ENCODE data around the gene SBNO2.
A peak's percentile ranks its signal among the peaks of the same experiment; 100 is the strongest.

The SBNO2 gene

DNA sequence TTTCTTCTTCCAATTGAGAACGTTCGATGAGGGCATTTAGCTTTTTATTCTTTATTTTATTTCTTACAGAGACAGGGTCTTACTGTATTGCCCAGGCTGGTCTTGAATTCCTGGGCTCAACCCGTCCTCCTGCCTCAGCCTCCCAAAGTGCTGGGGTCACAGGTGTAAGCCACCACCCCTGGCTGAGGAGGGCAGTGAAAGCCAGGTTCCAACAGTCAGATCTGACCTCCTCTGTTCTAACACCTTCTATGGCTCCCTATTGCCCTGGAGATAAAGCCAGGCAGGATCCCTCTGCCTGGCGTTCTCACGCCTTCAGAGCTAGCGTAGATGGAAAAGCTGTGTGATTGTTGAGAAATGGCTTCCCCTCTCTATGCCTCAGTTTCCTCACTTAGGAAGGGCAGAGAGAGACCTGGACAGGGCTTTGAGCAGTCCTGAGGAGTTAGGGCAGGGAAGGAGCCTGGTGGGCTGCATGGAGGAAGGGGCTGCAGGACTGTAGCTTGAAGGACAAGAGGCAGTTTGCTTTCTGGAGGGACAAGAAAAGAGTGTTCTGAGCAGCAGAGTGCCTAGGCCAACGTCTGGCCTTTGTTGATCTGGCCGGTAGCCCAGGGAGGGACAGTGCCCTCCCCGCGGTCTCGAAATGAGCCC, 101.6 kb downstream of the SBNO2 start:
- Histone ChIP-seq H3K36me3 (ENCODE audit: control insufficient read depth, insufficient read depth, low read length, severe bottlenecking) (no peaks in the 10 kb centered on the region), H3K9ac (ENCODE audit: low read length) (no peak overlapping the region), H3K4me3 (ENCODE audit: low read length) (no peak overlapping the region), H3K27me3 (replicated peaks; ENCODE audit: control insufficient read depth, insufficient read depth, low read length) (peaks cover 28% of the 10 kb centered on the region), H3K9me3 (ENCODE audit: control insufficient read depth, low read length) (no peaks in the 10 kb centered on the region), H3K4me1 (ENCODE audit: control insufficient read depth, insufficient read depth, low read length) (no peaks in the 10 kb centered on the region)
- no peak for DNase-seq (ENCODE audit: low read depth)

DNA sequence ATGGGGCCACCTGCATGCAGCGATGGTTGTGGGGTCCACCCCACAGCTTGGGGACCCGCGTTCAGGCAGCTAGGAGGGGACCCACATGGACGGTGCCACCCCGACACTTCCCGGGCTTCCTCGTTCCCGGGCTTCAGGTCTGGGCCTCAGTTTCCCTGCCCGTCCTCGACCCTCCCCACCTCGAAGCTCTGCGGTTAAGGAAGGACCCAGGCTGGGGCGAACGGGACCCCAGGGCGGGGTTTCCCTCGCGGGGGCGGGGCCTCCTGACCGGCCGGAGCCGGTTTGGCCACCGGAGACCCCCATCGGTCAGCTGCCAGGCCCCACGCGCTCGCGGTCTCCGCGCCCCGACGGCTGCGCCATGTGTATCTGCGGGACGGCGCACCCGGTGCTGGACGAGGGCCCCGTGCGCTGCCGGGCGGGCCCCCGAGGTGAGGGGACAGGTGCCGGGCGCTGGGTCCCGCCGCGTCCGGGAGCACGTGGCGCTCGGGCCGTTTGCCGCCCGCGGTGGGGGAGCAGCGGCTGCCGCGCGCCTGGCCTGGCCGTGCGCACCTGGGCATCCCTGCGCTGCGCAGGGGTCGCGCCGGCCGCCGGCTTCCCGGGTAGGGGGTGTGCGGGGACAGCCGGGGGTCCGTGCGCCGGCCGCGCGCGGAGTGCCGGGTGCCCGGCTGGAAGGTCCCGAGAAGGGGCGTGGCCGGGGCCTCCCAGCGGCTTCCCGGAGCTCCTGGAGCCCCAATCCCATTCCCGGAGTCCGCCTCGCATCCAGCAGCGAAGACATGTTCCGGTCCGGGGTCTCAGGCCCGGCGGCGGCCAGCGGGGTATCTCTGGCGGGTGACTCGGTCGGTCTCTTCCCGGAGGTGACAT, 102.9 kb downstream of the SBNO2 start:
- peak; percentile 43 for DNase-seq (ENCODE audit: low read depth)
- Histone ChIP-seq H3K4me3 (ENCODE audit: low read length) (no peak overlapping the region), H3K36me3 (ENCODE audit: control insufficient read depth, insufficient read depth, low read length, severe bottlenecking) (no peaks in the 10 kb centered on the region), H3K9me3 (ENCODE audit: control insufficient read depth, low read length) (no peaks in the 10 kb centered on the region), H3K9ac (ENCODE audit: low read length) (no peak overlapping the region), H3K27me3 (replicated peaks; ENCODE audit: control insufficient read depth, insufficient read depth, low read length) (peaks cover 35% of the 10 kb centered on the region), H3K4me1 (ENCODE audit: control insufficient read depth, insufficient read depth, low read length) (no peaks in the 10 kb centered on the region)

DNA sequence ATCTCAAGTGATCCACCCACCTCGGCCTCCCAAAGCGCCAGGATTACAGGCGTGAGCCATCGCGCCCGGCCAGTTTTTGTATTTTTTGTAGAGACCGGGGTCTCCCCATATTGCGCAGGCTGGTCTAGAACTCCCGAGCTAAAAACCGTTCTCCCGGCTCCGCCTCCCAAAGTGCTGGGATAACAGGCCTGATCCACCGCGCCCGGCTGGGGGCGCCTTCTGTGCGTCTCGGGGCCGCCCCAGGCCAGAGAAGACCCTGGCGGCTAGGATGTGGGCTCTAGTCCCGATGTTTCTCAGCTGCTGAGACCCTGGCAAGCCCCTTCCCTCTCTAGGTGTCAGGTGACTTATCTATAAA, 103.5 kb downstream of the SBNO2 start:
- no peaks in the 10 kb centered on the region for H3K9me3 ChIP-seq (ENCODE audit: control insufficient read depth, low read length)
- H3K4me1 ChIP-seq (ENCODE audit: control insufficient read depth, insufficient read depth, low read length) = no peaks in the 10 kb centered on the region
- H3K27me3 ChIP-seq (replicated peaks; ENCODE audit: control insufficient read depth, insufficient read depth, low read length) = peaks cover 40% of the 10 kb centered on the region
- no peak overlapping the region for H3K9ac ChIP-seq (ENCODE audit: low read length)
- H3K4me3 ChIP-seq (ENCODE audit: low read length) = no peak overlapping the region
- H3K36me3 ChIP-seq (ENCODE audit: control insufficient read depth, insufficient read depth, low read length, severe bottlenecking) = no peaks in the 10 kb centered on the region
- peak; percentile 24 for DNase-seq (ENCODE audit: low read depth)

DNA sequence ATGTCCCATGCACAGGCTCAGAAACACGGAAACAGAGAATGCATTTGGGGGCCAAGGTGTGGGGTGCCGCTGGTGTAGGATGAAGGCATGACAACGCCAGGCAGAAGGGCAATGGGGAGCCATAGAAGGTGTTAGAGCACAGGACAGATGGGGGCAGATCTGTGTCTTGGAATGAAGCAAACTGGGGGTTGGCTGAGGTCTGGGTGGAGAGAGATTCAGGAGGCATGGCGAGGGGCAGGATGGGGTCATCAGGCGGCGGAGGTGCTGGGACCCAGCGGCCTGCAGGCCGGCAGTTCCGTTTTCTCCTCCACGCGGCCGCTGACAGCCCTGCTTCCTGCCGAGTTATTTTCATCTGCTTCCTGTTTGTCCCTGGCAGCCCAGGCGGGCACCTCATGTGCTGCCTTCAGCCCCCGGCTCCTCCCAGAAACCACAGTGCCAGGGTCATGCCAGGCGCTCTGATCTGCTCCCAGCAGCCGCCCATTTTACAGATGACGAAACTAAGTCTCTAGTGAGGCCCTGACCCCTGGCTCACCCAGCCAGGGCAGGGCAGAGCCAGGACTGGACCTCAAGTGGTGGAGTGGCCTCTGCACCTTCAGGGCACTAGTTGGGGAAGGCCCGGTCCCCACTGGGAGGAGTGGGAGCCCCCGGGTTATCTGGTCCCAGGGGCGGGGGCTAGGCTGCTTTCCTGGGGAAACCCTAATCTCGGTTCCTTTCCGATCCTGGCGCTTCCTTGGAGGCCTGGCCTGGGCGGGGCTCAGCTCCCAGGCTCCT, 104.9 kb downstream of the SBNO2 start:
- Histone ChIP-seq H3K4me1 (ENCODE audit: control insufficient read depth, insufficient read depth, low read length) (peaks cover 5% of the 10 kb centered on the region), H3K27me3 (replicated peaks; ENCODE audit: control insufficient read depth, insufficient read depth, low read length) (peaks cover 46% of the 10 kb centered on the region), H3K36me3 (ENCODE audit: control insufficient read depth, insufficient read depth, low read length, severe bottlenecking) (no peaks in the 10 kb centered on the region), H3K9ac (ENCODE audit: low read length) (no peak overlapping the region), H3K9me3 (ENCODE audit: control insufficient read depth, low read length) (no peaks in the 10 kb centered on the region), H3K4me3 (ENCODE audit: low read length) (no peak overlapping the region)
- DNase-seq (ENCODE audit: low read depth) = no peak

DNA sequence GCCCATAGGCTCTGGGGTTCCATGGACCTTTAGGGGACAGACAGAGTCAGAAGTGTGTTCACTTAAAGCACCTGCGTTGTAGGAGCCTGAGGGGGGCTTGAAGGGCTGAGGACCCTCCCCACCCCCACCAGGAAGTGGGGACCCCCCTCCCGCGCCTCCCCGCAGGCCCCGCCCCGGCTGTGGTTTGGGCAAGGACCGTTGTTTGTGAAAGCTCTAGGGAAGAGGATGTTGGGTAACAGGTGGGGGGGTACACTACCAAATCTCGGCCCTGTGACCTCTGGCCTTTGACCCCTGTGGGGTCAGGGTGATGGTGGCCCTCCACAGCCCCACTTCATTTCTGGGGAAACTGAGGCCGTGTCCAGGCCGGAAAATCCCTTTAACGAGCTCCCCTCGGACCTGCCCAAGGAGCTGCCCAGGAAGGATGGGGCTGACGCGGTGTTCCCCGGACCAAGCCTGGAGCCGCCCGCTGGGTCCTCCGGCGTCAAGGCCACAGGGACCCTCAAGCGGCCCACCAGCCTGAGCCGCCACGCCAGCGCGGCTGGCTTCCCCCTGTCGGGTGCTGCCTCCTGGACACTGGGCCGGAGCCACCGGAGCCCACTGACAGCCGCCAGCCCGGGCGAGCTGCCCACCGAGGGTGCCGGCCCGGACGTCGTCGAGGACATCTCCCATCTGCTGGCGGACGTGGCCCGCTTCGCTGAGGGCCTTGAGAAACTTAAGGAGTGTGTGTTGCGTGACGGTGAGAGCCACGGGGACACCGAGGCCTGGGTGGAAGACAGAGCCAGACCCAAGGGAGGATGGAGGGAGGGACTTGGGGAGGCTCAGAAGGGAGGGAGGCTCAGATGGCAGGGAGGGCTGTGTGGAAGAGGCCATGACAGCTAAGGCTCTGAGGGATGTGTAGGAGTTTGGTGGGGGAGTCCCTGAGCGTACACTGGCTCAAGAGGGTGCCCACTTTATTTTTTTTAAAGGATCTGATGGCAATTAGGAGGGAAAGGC, 105.8 kb downstream of the SBNO2 start:
- H3K9ac ChIP-seq (ENCODE audit: low read length) = no peak overlapping the region
- no peak for DNase-seq (ENCODE audit: low read depth)
- H3K4me3 ChIP-seq (ENCODE audit: low read length) = no peak overlapping the region
- H3K36me3 ChIP-seq (ENCODE audit: control insufficient read depth, insufficient read depth, low read length, severe bottlenecking) = no peaks in the 10 kb centered on the region
- H3K4me1 ChIP-seq (ENCODE audit: control insufficient read depth, insufficient read depth, low read length) = peaks cover 5% of the 10 kb centered on the region
- no peaks in the 10 kb centered on the region for H3K9me3 ChIP-seq (ENCODE audit: control insufficient read depth, low read length)
- H3K27me3 ChIP-seq (replicated peaks; ENCODE audit: control insufficient read depth, insufficient read depth, low read length) = peaks cover 51% of the 10 kb centered on the region

DNA sequence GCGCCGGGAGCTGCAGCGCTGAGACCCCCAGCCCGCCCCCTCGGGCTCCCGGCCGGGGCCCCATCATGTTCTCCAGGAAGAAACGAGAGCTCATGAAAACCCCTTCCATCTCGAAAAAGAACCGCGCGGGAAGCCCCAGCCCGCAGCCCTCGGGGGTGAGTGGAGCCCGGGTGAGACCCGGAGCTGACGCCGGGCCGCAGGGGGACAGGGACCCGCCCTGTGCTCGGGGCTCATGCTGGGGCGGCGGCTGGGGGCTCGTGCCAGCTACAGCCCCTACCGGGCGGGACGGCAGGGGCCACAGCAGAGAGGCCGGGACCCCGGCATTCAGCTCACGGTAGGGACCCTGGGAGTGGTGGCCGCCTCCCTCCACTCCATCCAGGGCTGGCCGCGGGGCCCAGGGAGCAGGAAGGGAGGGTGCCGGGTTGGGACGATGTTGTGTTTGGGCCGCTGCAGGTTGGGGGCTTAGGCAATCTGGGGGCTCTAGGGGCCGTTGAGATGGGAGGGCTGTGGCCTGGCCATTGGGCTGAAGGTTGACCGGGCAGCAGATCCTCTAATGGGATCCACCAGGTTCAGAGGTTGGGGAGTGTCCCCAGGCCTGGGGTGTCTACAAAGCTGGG, 106.6 kb downstream of the SBNO2 start:
- no peak for DNase-seq (ENCODE audit: low read depth)
- H3K4me3 ChIP-seq (ENCODE audit: low read length) = no peak overlapping the region
- H3K27me3 ChIP-seq (replicated peaks; ENCODE audit: control insufficient read depth, insufficient read depth, low read length) = peaks cover 49% of the 10 kb centered on the region
- peaks cover 5% of the 10 kb centered on the region for H3K4me1 ChIP-seq (ENCODE audit: control insufficient read depth, insufficient read depth, low read length)
- H3K36me3 ChIP-seq (ENCODE audit: control insufficient read depth, insufficient read depth, low read length, severe bottlenecking) = no peaks in the 10 kb centered on the region
- H3K9me3 ChIP-seq (ENCODE audit: control insufficient read depth, low read length) = no peaks in the 10 kb centered on the region
- no peak overlapping the region for H3K9ac ChIP-seq (ENCODE audit: low read length)

DNA sequence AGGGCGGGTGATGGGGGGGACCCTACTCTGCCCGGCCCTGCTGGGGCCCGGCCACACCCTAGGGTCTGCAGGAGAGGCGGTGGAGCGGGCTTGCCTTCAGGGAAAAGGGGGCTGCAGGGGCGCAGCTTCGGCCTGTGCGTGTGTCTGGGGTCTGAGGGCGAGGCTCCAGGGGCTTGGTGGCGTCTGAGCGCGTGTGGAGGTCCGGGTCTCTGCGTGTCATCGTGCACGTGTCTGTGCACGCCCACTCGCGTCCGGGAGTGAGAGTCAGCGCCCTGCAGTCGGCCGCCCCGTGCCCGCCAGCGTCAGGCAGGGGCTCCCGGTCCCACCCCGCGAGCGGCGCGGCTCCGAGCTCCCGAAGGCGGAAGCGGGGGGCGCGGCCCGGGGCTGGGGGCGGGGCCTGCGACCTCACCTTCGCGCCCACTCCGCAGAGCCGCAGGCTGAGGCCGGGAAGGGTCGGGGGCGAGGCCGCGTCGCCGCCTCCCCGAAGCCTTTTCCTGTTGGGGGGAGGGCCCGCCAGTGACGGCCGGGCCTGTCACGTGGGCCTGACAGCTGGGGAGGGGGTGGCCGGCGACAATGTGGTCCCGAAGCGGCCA, 107.2 kb downstream of the SBNO2 start, which contains the start of gene ARHGAP45:
TSS of gene ARHGAP45 (plus strand) at position 420 of the 593 bp plus-strand sequence. CDS start 239 bp downstream, outside the sequence.
- Histone ChIP-seq H3K9ac (ENCODE audit: low read length) (no peak within 1 kb of the TSS), H3K4me1 (ENCODE audit: control insufficient read depth, insufficient read depth, low read length) (peaks cover 5% of the 10 kb centered on the region), H3K4me3 (ENCODE audit: low read length) (no peak within 1 kb of the TSS), H3K9me3 (ENCODE audit: control insufficient read depth, low read length) (no peaks in the 10 kb centered on the region), H3K36me3 (ENCODE audit: control insufficient read depth, insufficient read depth, low read length, severe bottlenecking) (no peaks in the 10 kb centered on the region), H3K27me3 (replicated peaks; ENCODE audit: control insufficient read depth, insufficient read depth, low read length) (peaks cover 48% of the 10 kb centered on the region)
- DNase-seq (ENCODE audit: low read depth) = peak; percentile 18

DNA sequence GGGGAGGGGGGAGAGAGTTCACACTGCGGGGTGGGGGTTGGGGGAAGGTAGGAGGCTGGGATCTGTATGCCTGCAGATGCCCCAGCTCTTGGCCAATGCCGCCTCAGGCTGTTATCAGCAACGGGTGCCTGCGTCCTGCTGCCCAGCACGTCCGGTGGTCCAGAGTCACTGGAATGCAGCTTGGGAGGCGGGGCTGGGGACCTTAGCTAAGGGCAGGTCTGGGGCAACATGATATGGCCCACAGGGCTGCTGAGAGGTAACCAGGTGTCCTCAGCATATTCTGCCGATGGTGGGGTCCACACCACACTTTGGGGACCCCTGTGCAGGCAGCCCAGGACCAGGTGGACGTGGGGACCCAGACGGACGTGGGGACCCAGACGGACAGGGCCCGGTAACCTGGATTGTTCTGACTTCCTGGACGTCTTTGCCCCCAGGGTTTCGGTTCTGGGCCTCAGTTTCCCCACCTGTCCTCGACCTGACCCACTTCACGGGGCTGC, 107.8 kb downstream of the SBNO2 start:
- Histone ChIP-seq H3K9ac (ENCODE audit: low read length) (no peak overlapping the region), H3K27me3 (replicated peaks; ENCODE audit: control insufficient read depth, insufficient read depth, low read length) (peaks cover 48% of the 10 kb centered on the region), H3K4me1 (ENCODE audit: control insufficient read depth, insufficient read depth, low read length) (peaks cover 5% of the 10 kb centered on the region), H3K9me3 (ENCODE audit: control insufficient read depth, low read length) (no peaks in the 10 kb centered on the region), H3K36me3 (ENCODE audit: control insufficient read depth, insufficient read depth, low read length, severe bottlenecking) (no peaks in the 10 kb centered on the region), H3K4me3 (ENCODE audit: low read length) (no peak overlapping the region)
- no peak for DNase-seq (ENCODE audit: low read depth)

DNA sequence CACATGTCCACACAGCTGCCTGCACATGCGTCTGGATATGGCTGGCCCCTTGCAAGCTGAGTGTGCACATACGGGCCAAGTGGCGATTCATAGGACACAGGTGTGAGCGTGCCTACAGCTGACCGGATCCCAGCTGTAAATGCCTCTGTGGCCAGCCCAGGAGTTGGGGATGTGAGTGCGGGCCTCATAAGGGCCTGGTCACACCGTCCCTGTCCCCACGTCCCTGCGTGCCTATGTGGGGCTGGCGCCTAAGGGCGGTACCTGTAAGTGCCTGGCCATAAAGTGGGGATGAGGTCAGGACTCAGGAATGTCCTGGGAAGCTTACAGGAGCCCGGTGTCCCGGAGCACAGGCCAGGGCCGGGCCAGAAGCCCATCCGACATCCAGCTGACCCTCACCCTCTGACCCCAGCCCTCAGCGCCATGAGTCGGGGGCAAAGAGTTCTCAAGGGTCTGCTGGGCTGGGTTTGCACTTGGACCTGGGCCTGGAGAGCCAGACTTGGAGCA, 108.4 kb downstream of the SBNO2 start:
- Histone ChIP-seq H3K4me3 (ENCODE audit: low read length) (no peak overlapping the region), H3K27me3 (replicated peaks; ENCODE audit: control insufficient read depth, insufficient read depth, low read length) (peaks cover 44% of the 10 kb centered on the region), H3K9ac (ENCODE audit: low read length) (no peak overlapping the region), H3K4me1 (ENCODE audit: control insufficient read depth, insufficient read depth, low read length) (peaks cover 5% of the 10 kb centered on the region), H3K36me3 (ENCODE audit: control insufficient read depth, insufficient read depth, low read length, severe bottlenecking) (no peaks in the 10 kb centered on the region), H3K9me3 (ENCODE audit: control insufficient read depth, low read length) (no peaks in the 10 kb centered on the region)
- no peak for DNase-seq (ENCODE audit: low read depth)

Data from adipocyte (in vitro differentiated cells).